ENCODE measurements around the gene ALG8.

- TF ChIP-seq CTCF (IDR thresholded peaks at IDR 0.05) (no peak), POLR2AphosphoS5 (IDR thresholded peaks at IDR 0.05) (no peak), POLR2A (IDR thresholded peaks at IDR 0.05) (no peak)
These were observed 31.0 kb upstream of the ALG8 start for GRCh38 chr11:78170413-78170812.

Data from suprapubic skin (tissue), 4 donors.